NCI-H2107 treated with DMSO at 0.1 percent for 48 hours (cell line): ENCODE results near the gene FAHD1.
A peak's percentile ranks its signal among the peaks of the same experiment; 100 is the strongest.
"Not testable (repeated sequence)": the region's sequence is repeated elsewhere in the genome, so short reads cannot be mapped to it uniquely, and the experiment has no call there.

Experiments
- DNase-seq: peaks from one replicate; lab custom pipeline; 2025; ENCODE audit not compliant: unreplicated experiment; lab: John Stamatoyannopoulos, UW

FAHD1 gene

GRCh38 chr16:1788708-1789100, 38.3 kb upstream of the FAHD1 start:
- DNase-seq = no peak

DNA sequence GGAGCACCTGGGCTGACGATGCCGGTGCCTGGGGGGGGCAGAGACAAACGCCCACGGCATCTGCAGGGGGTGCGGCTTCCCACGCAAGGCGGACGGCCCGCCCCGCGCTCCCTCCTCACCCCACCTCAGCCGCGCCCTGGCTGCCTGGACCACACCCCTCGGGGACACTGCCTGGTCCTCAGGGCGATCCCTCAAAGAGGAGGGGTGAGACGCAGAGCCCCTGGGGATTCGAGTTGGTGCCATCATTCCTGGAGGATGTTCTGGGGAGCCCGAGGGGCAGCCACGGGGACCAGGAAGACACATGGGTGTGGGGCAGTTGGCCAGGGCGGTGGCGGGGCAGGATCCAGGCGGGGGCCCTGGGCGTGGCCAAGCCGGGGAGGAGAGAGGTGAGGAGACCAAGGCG, 37.4 kb upstream of the FAHD1 start:
- DNase-seq = no peak

DNA sequence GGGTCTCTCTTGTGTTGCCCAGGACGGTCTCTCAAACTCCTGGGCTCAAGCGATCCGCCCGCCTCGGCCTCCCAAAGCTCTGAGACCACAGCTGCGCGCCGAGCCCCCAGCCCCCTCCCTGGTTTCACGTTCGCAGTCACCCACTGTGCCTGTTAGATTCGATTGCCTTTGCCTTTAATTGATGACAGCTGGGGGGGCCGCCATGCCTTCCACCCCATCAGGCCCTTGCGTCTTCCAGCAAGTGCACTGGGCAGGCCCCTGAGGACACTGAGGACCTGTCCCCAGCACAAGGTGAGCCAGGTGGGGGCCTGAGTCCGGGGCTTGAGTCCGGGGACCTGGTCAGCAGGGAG, 36.8 kb upstream of the FAHD1 start:
- DNase-seq = no peak

- DNase-seq = no peak
Measured at GRCh38 chr16:1790611-1791255, 36.3 kb upstream of the FAHD1 start.

- DNase-seq = no peak
Measured at GRCh38 chr16:1791256-1791942, 35.6 kb upstream of the FAHD1 start.

GRCh38 chr16:1791943-1792812, 34.8 kb upstream of the FAHD1 start:
- DNase-seq = no peak

- no peak for DNase-seq
Measured at GRCh38 chr16:1792836-1793577, 34.0 kb upstream of the FAHD1 start.

DNA sequence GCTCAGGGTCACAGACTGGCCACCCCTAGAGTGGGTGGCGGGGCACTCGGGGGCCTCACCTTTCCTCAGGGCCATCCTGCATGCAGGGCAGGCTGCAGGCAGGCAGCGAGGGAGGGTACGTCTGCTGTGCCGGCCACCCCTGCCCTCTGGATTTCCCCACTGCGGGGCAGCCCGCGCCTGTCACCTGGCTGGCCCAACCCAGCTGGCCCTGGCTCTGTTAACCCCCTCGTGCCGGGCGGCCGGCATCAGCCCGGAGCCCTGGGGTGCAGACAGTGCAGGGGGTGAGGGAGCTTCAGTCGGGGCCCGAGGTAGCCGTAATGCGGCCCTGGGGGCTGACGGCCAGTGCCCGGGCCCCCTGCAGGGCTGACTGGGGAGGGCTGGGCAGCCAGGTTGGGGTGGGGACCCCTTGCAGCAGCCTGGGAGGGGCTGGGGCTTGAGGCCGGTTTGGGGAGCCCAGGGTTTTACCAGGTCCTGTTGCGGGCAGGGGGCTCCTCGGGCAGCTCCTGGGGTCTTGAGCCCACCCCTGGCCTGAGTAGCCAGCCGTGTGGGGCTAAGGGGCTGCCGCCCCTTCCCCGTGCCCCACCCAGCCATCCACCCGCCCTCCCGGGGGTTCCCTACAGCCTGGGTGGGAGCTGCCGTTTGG, 33.3 kb upstream of the FAHD1 start, which contains the start of gene IGFALS:
IGFALS (minus strand) TSS at position 128 of the 643 bp plus-strand sequence; CDS start at position 75, 53 bp downstream.
- no peak for DNase-seq

- peak; percentile 58 for DNase-seq
Measured at GRCh38 chr16:1794221-1794871, 32.7 kb upstream of the FAHD1 start.

DNA sequence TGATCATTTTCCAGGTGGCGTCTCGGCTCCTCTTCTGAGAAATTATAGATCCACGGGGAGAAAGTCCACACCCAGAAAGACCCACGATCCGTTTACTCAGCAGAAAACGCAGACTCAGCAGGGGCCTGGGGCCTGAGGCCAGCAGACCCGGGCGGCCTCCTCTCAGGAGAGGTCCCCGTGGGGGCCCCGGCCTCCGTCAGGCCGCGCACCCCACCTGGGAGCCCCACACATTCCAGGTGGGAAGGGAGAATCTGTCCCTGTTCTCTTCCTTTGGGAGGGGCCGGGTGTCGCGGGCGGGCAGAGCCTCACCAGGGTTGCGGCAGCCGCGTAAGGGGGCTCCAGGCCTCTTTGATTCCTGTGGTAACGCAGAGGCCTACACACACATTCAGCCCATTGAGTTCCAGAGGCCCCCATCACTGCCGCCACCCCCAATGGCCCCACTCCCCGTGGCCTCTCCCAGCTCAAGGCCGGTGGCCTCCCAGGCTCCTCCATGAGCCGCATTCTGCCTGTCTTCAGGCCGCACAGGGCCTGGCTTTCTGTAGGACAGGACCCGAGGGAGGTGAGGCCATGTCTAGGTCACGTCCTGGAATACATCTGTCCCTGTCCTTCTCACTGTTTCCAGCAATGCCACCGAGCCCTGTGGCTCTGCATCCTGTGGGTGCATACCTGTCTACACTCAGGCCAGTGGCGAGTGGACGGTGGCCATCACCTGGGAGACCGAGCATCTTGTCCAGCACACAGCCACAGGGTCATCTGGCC, 31.9 kb upstream of the FAHD1 start:
- DNase-seq = no peak

- not testable (repeated sequence) for DNase-seq
Measured at GRCh38 chr16:1799263-1799662, 27.7 kb upstream of the FAHD1 start.

GRCh38 chr16:1800701-1801100, 26.3 kb upstream of the FAHD1 start:
- DNase-seq = no peak

GRCh38 chr16:1807626-1808025, 19.4 kb upstream of the FAHD1 start:
- DNase-seq = no peak

- no peak for DNase-seq
Measured at GRCh38 chr16:1808691-1809090, 18.3 kb upstream of the FAHD1 start.

DNA sequence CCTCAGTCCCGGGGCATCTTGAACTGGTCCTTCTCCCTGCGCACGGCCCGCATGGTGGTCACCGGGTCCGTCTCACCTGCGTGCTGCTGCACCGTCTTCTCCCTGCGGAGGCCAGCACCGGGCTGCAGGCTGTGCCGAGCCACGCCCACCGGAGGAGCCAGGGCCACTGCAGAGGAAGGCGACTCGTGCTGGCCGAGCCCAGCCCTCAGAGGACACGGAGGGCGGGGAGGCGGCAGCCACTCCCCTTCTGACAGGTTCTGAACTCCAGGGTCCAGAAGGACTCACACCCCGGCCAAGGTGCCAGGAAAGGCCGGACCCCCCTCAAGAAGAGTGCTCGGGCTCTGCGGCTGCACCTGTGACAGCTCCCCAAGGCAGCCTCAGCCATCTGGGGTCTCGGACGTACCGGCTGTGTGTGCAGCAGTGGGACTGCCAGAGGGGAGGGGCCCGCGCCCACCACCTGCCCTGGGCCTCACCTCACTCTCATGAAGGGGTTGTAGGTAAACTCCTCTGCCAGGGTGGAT, 17.7 kb upstream of the FAHD1 start:
- DNase-seq = no peak

GRCh38 chr16:1810106-1810505, 16.9 kb upstream of the FAHD1 start:
- DNase-seq = no peak

GRCh38 chr16:1810536-1810935, 16.5 kb upstream of the FAHD1 start:
- DNase-seq = no peak

- peak; percentile 43 for DNase-seq
Measured at GRCh38 chr16:1812732-1813163, 14.3 kb upstream of the FAHD1 start.

GRCh38 chr16:1815461-1815860, 11.5 kb upstream of the FAHD1 start:
- DNase-seq = no peak
